ENCODE results near the gene FBF1. TPM values are rescaled to one million over a fixed set of nuclear protein-coding genes. Genes with fewer than 3 reads are reported as not detected.
A peak's percentile ranks its signal among the peaks of the same experiment; 100 is the strongest.
"Not testable (repeated sequence)": the region's sequence is repeated elsewhere in the genome, so short reads cannot be mapped to it uniquely, and the experiment has no call there.

The FBF1 gene
- total and polyA plus RNA-seq, 7 experiments from 2014 or later, result 2.5 to 48.1 (median 28.1) TPM

DNA sequence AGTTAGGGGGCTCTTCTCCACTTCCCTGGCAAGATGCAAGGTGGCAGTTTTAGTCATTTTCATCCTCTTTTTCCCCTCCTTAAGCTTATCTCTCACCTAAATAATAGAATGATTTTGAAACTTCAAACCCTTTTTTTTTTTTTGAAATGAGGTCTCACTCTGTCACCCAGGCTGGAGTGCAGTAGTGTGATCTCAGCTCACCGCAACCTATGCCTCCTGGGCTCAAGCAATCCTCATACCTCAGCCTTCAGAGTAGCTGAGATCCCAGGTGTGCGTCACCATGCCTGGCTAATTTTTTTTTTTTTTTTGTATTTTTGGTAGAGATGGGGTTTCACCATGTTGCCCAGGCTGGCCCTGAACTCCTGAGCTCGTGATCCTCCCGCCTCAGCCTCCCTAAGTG, 76.0 kb downstream of the FBF1 start:
- peak overlapping the region; percentile 49 for H3K27ac ChIP-seq (ENCODE audit: low read depth, low read length)
- H3K27me3 ChIP-seq (ENCODE audit: control insufficient read depth in 2 of 2, insufficient read depth in 2 of 2, low read length in 2 of 2); H3K36me3 ChIP-seq (ENCODE audit: control insufficient read depth in 2 of 3, insufficient read depth in 3 of 3, low read length in 3 of 3); H3K36me3 Mint-ChIP-seq; H3K4me3 ChIP-seq (ENCODE audit: low read length); H3K9me3 ChIP-seq (ENCODE audit: control insufficient read depth in 2 of 3, low read length in 3 of 3); H3K27me3 Mint-ChIP-seq; H3K9me3 Mint-ChIP-seq: not testable (repeated sequence)
- H3K4me1 ChIP-seq (ENCODE audit: control insufficient read depth in 2 of 2, insufficient read depth in 2 of 2, low read length in 2 of 2), result peaks cover 11 to 18% of the 10 kb centered on the region in 2 donors
- CTCF ChIA-PET, result interaction anchor here (0.6 to 1.3 kb wide), 8 partner anchors 8 to 341 kb away, joined by 3 to 11 read pairs (median 4); partner anchors contain the start of gene WBP2
- Mint-ChIP-seq H3K4me3 (peak overlapping the region in 6 of 10 donors; percentile 17 to 72 (median 46)), H3K27ac (peak overlapping the region in 8 of 9 donors; percentile 48 to 93 (median 85)), H3K4me1 (peaks cover 10 to 28% (median 22%) of the 10 kb centered on the region in 7 donors)
- ATAC-seq (peak; percentile 58), DNase-seq (peak in 1 of 9 donors; percentile 23)
- POLR2A ChIA-PET, result interaction anchor here (0.6 to 20.0 kb wide), 8 partner anchors 7 to 463 kb away, joined by 3 to 354 read pairs (median 3); partner anchors contain the start of genes TRIM47, TRIM65 and WBP2
- intact Hi-C loops (cut with micrococcal nuclease), result loop anchor here in 1 of 2 donors (1.0 kb wide), 1 partner anchor 11 kb away; no protein-coding TSS in a partner anchor

DNA sequence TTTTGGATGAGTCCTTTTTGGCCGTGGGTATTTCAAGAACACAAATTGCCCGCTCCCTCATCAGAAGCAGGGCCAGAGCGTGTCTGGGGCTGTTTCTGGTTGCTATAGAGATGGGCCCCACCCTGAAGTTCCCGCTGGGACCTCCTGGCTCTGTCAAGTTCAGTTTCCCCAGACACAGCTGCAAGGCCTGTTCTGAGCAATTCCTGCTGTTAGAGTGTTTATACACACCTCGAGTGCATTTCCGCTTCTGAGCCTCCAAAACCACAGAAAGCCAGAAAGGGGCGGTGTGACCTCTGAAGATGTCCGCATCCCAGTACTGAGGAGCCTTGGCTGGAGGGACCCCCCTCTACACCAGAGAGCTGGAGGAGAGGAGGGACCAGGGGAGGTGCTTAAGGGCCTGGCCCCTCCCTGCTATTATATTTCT, 76.4 kb downstream of the FBF1 start:
- CTCF ChIA-PET, result interaction anchor here (0.6 to 1.3 kb wide), 8 partner anchors 8 to 341 kb away, joined by 3 to 11 read pairs (median 4); partner anchors contain the start of gene WBP2

DNA sequence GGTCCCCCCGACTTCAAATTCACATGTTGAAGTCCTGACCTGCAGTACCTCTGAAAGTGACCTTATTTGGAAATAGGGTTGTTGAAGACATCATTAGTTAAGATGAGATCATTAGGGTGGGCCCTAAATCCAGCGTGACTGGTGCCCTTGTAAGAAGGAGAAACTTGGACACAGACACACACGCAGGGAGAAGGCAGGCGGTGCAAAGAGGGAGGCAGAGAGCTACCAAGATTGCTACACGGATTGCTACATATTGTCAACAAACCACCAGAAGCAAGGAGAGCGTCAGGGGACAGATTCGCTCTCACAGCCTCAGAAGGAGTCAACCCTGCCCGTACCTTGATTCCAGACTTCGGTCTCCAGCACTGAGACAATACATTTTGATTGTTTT, 78.9 kb downstream of the FBF1 start:
- H3K36me3 Mint-ChIP-seq, result no peaks in the 10 kb centered on the region
- ChIA-PET POLR2A (interaction anchor here (0.9 to 15.0 kb wide), 7 partner anchors 8 to 86 kb away, joined by 3 to 354 read pairs (median 8); partner anchors contain the start of genes TRIM47, TRIM65 and UNC13D), CTCF (interaction anchor here (4.1 kb wide), 1 partner anchor 14 kb away, joined by 25 read pairs; no protein-coding TSS in a partner anchor)
- H3K4me1 Mint-ChIP-seq, result peaks cover 10 to 44% (median 34%) of the 10 kb centered on the region in 7 donors
- peaks cover 0 to 3% (median 0%) of the 10 kb centered on the region in 11 donors for H3K9me3 Mint-ChIP-seq
- Histone ChIP-seq H3K27me3 (ENCODE audit: control insufficient read depth in 2 of 2, insufficient read depth in 2 of 2, low read length in 2 of 2) (no peaks in the 10 kb centered on the region), H3K4me3 (ENCODE audit: low read length) (no peak overlapping the region), H3K9me3 (ENCODE audit: control insufficient read depth in 2 of 3, low read length in 3 of 3) (no peaks in the 10 kb centered on the region), H3K4me1 (ENCODE audit: control insufficient read depth in 2 of 2, insufficient read depth in 2 of 2, low read length in 2 of 2) (peaks cover 16 to 18% of the 10 kb centered on the region in 2 donors), H3K36me3 (ENCODE audit: control insufficient read depth in 2 of 3, insufficient read depth in 3 of 3, low read length in 3 of 3) (no peaks in the 10 kb centered on the region), H3K27ac (ENCODE audit: low read depth, low read length) (no peak overlapping the region)
- peak overlapping the region in 4 of 9 donors; percentile 28 to 71 (median 56) for H3K27ac Mint-ChIP-seq
- DNase-seq (no peak), ATAC-seq (no peak)
- intact Hi-C loops (cut with micrococcal nuclease), result loop anchor here in 1 of 2 donors (2.0 kb wide), 1 partner anchor 17 kb away; the partner anchor contains the start of gene UNC13D
- H3K27me3 Mint-ChIP-seq, result no peaks in the 10 kb centered on the region
- H3K4me3 Mint-ChIP-seq, result peak overlapping the region in 2 of 10 donors; percentile 51 to 59

More for the DNA sequence above, 76.4 kb downstream of the FBF1 start:
- intact Hi-C loops (cut with micrococcal nuclease), result loop anchor here in 1 of 2 donors (1.0 kb wide), 1 partner anchor 12 kb away; no protein-coding TSS in a partner anchor
- H3K4me3 Mint-ChIP-seq, result peak overlapping the region in 6 of 10 donors; percentile 8 to 72 (median 50)
- peaks cover 11 to 18% of the 10 kb centered on the region in 2 donors for H3K4me1 ChIP-seq (ENCODE audit: control insufficient read depth in 2 of 2, insufficient read depth in 2 of 2, low read length in 2 of 2)
- no peaks in the 10 kb centered on the region for H3K27me3 ChIP-seq (ENCODE audit: control insufficient read depth in 2 of 2, insufficient read depth in 2 of 2, low read length in 2 of 2)
- H3K9me3 Mint-ChIP-seq, result peaks cover 0 to 3% (median 0%) of the 10 kb centered on the region in 11 donors
- H3K27ac ChIP-seq (ENCODE audit: low read depth, low read length), result peak overlapping the region; percentile 49
- H3K4me1 Mint-ChIP-seq, result peaks cover 10 to 29% (median 22%) of the 10 kb centered on the region in 7 donors
- H3K36me3 ChIP-seq (ENCODE audit: control insufficient read depth in 2 of 3, insufficient read depth in 3 of 3, low read length in 3 of 3), result no peaks in the 10 kb centered on the region
- ATAC-seq (peak; percentile 70), DNase-seq (peak in 4 of 9 donors; percentile 34 to 54 (median 38))
- no peaks in the 10 kb centered on the region for H3K9me3 ChIP-seq (ENCODE audit: control insufficient read depth in 2 of 3, low read length in 3 of 3)
- no peak overlapping the region for H3K4me3 ChIP-seq (ENCODE audit: low read length)
- no peaks in the 10 kb centered on the region for H3K27me3 Mint-ChIP-seq
- peak overlapping the region; percentile 48 to 93 (median 84) for H3K27ac Mint-ChIP-seq
- POLR2A ChIA-PET, result interaction anchor here (0.6 to 20.0 kb wide), 8 partner anchors 6 to 463 kb away, joined by 3 to 354 read pairs (median 3); partner anchors contain the start of genes TRIM47, TRIM65 and WBP2
- no peaks in the 10 kb centered on the region for H3K36me3 Mint-ChIP-seq

Other genes with a start within 250 kb of the FBF1 start
- 1 to 10 TPM in 3 of 5 experiments, under 1 TPM in 2; 0.49 to 1.8 (median 1.2) TPM for gene ITGB4, start 219.6 kb downstream of the FBF1 start, total RNA-seq
- under 1 TPM; 0.09 to 0.35 TPM for gene ITGB4, start 219.6 kb downstream of the FBF1 start, polyA plus RNA-seq
- gene GALK1, start 175.8 kb downstream of the FBF1 start, total RNA-seq, result 10 to 100 TPM in 4 of 5 experiments, 1 to 10 TPM in 1; 9.9 to 42.9 (median 22.1) TPM
- gene GALK1, start 175.8 kb downstream of the FBF1 start, polyA plus RNA-seq, result 10 to 100 TPM; 12.8 to 18.9 TPM
- 10 to 100 TPM; 32.0 to 49.8 (median 41.0) TPM for gene UNK, start 156.2 kb downstream of the FBF1 start, total RNA-seq
- gene UNK, start 156.2 kb downstream of the FBF1 start, polyA plus RNA-seq, result 10 to 100 TPM; 21.5 to 22.1 TPM
- gene UNC13D, start 96.6 kb downstream of the FBF1 start, total RNA-seq, result 100 to 1,000 TPM; 145 to 201 (median 152) TPM
- 10 to 100 TPM; 44.5 to 83.3 TPM for gene UNC13D, start 96.6 kb downstream of the FBF1 start, polyA plus RNA-seq
- 100 to 1,000 TPM in 3 of 5 experiments, 10 to 100 TPM in 2; 87.7 to 159 (median 112) TPM for gene WBP2, start 85.7 kb downstream of the FBF1 start, total RNA-seq
- 10 to 100 TPM; 84.8 to 99.4 TPM for gene WBP2, start 85.7 kb downstream of the FBF1 start, polyA plus RNA-seq
- gene TRIM47, start 62.5 kb downstream of the FBF1 start, total RNA-seq, result 10 to 100 TPM in 1 of 5 experiments, 1 to 10 TPM in 4; 2.5 to 25.6 (median 8.7) TPM
- 1 to 10 TPM; 6.3 to 7.7 TPM for gene TRIM47, start 62.5 kb downstream of the FBF1 start, polyA plus RNA-seq
- 10 to 100 TPM; 20.9 to 37.7 (median 29.6) TPM for gene TRIM65, start 44.1 kb downstream of the FBF1 start, total RNA-seq
- 10 to 100 TPM; 14.9 to 29.6 TPM for gene TRIM65, start 44.1 kb downstream of the FBF1 start, polyA plus RNA-seq
- gene MRPL38, start 36.2 kb downstream of the FBF1 start, total RNA-seq, result 100 to 1,000 TPM in 4 of 5 experiments, 10 to 100 TPM in 1; 81.0 to 154 (median 128) TPM
- 10 to 100 TPM; 64.6 to 72.2 TPM for gene MRPL38, start 36.2 kb downstream of the FBF1 start, polyA plus RNA-seq
- 10 to 100 TPM; 22.8 to 35.0 (median 33.5) TPM for gene ACOX1, start 38.1 kb upstream of the FBF1 start, total RNA-seq
- 10 to 100 TPM; 12.5 to 25.5 TPM for gene ACOX1, start 38.1 kb upstream of the FBF1 start, polyA plus RNA-seq
- gene TEN1, start 38.2 kb upstream of the FBF1 start, total RNA-seq, result 10 to 100 TPM; 13.1 to 20.1 (median 13.8) TPM
- gene TEN1, start 38.2 kb upstream of the FBF1 start, polyA plus RNA-seq, result 10 to 100 TPM; 12.8 to 16.0 TPM
- gene CDK3, start 59.8 kb upstream of the FBF1 start, total RNA-seq, result 1 to 10 TPM; 6.9 to 9.9 (median 9.1) TPM
- under 1 TPM; 0.28 to 0.55 TPM for gene CDK3, start 59.8 kb upstream of the FBF1 start, polyA plus RNA-seq
- gene EVPL, start 86.3 kb upstream of the FBF1 start, total RNA-seq, result 1 to 10 TPM in 2 of 5 experiments, under 1 TPM in 3; 0.07 to 2.7 (median 0.39) TPM
- gene EVPL, start 86.3 kb upstream of the FBF1 start, polyA plus RNA-seq, result under 1 TPM in 1 of 2 donors, not detected in 1; 0.08 TPM
- 100 to 1,000 TPM in 1 of 5 experiments, 10 to 100 TPM in 4; 70.8 to 105 (median 91.9) TPM for gene SRP68, start 131.5 kb upstream of the FBF1 start, total RNA-seq
- 10 to 100 TPM; 69.6 to 94.0 TPM for gene SRP68, start 131.5 kb upstream of the FBF1 start, polyA plus RNA-seq
- 1 to 10 TPM in 2 of 5 experiments, not detected in 3; 1.0 to 1.2 TPM for gene GALR2, start 133.7 kb upstream of the FBF1 start, total RNA-seq
- under 1 TPM in 1 of 2 donors, not detected in 1; 0.13 TPM for gene GALR2, start 133.7 kb upstream of the FBF1 start, polyA plus RNA-seq
- gene ZACN, start 138.1 kb upstream of the FBF1 start, total RNA-seq, result 1 to 10 TPM in 1 of 5 experiments, under 1 TPM in 3, not detected in 1; 0.24 to 1.1 (median 0.28) TPM
- gene ZACN, start 138.1 kb upstream of the FBF1 start, polyA plus RNA-seq, result 1 to 10 TPM; 2.3 to 4.6 TPM
- gene EXOC7, start 162.7 kb upstream of the FBF1 start, total RNA-seq, result 100 to 1,000 TPM; 112 to 204 (median 160) TPM
- 10 to 100 TPM; 46.6 to 73.3 TPM for gene EXOC7, start 162.7 kb upstream of the FBF1 start, polyA plus RNA-seq
- gene FOXJ1, start 200.2 kb upstream of the FBF1 start, total RNA-seq, result 1 to 10 TPM in 4 of 5 experiments, under 1 TPM in 1; 0.29 to 2.2 (median 1.4) TPM
- gene FOXJ1, start 200.2 kb upstream of the FBF1 start, polyA plus RNA-seq, result 1 to 10 TPM in 1 of 2 donors, under 1 TPM in 1; 0.27 to 1.0 TPM

Data from naive thymus-derived CD4-positive, alpha-beta T cell (primary cell).